Activated CD8-positive, alpha-beta T cell treated with anti-CD3 and anti-CD28 coated beads, Interleukin-2, amount 10 ng/mL, durations not matched to agents 7 days and 5 days (primary cell): Measurements from ENCODE around the gene STXBP5L. TPM values are rescaled to one million over a fixed set of nuclear protein-coding genes. Genes with fewer than 3 reads are reported as not detected.
"Not testable (repeated sequence)": the region's sequence is repeated elsewhere in the genome, so short reads cannot be mapped to it uniquely, and the experiment has no call there.

ENCODE experiments used
- ATAC-seq: fragments of 150-1000 bp; cut with Tn5 transposase; one replicate; pipeline ENCODE4 v1.10.0; 2021; ENCODE audit warnings: moderate library complexity
- CTCF ChIA-PET: fragments of 350-600 bp; sonication (Branson Sonifier 250); formaldehyde crosslinking; loops from one replicate; lab custom pipeline; 2021; ENCODE audit warnings: antibody characterized with exemption; lab: Charles Lee
- POLR2A ChIA-PET: fragments of 350-600 bp; sonication (Branson Sonifier 250); formaldehyde crosslinking; loops from one replicate; lab custom pipeline; 2021; ENCODE audit warnings: antibody characterized with exemption; lab: Charles Lee
- DNase-seq: peaks from one replicate; pipeline ENCODE4 v3.0.0-alpha.2; 2020
- H3K27ac Mint-ChIP-seq: one replicate; pipeline ENCODE4 v1.8.0; 2021; ENCODE audit warnings: mild to moderate bottlenecking, mixed read lengths
- H3K27me3 Mint-ChIP-seq: one replicate; pipeline ENCODE4 v1.8.0; 2021; ENCODE audit warnings: low read depth, mixed read lengths
- H3K36me3 Mint-ChIP-seq: one replicate; pipeline ENCODE4 v1.8.0; 2021; ENCODE audit warnings: low read depth, mixed read lengths
- H3K4me1 Mint-ChIP-seq: one replicate; pipeline ENCODE4 v1.8.0; 2021; ENCODE audit warnings: low read depth, mixed read lengths
- H3K4me3 Mint-ChIP-seq: one replicate; pipeline ENCODE4 v1.8.0; 2021; ENCODE audit warnings: mild to moderate bottlenecking, mixed read lengths
- H3K9me3 Mint-ChIP-seq: one replicate; pipeline ENCODE4 v1.8.0; 2022; ENCODE audit warnings: mixed read lengths; ENCODE audit not compliant: insufficient read depth
- total RNA-seq, 2 experiments: library from RNA; stranded (reverse); gene quantifications; one replicate each; pipeline ENCODE4 v1.2.3, GENCODE V29; 2021

STXBP5L gene
- total RNA-seq, 2 experiments from 2014 or later, result not detected

DNA sequence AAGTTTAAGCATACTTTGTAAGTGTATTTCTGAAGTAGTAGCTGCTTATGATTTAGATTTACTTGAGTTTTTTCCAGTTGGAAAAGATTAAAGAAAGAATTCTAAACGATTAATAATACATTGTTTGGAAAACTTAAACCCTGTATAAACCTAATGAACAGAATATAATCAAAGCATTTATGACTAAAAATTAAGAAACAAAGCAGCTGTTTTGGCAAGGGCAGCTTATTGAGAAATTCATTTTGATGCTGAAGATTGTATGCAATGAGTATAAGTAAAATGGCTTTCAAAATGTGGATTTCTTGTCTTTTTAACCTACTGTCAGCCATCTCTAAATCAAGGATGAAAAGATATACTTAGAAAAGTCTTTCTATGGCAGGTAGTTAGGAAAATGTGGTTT lies 497.6 kb downstream of the STXBP5L start:
- Mint-ChIP-seq H3K4me1 (no peaks in the 10 kb centered on the region), H3K27ac (no peak overlapping the region), H3K36me3 (no peaks in the 10 kb centered on the region), H3K9me3 (no peaks in the 10 kb centered on the region), H3K27me3 (peaks cover 2% of the 10 kb centered on the region), H3K4me3 (no peak overlapping the region)
- DNase-seq, result no peak
- ChIA-PET CTCF (no interaction called here), POLR2A (no interaction called here)
- ATAC-seq, result no peak

DNA sequence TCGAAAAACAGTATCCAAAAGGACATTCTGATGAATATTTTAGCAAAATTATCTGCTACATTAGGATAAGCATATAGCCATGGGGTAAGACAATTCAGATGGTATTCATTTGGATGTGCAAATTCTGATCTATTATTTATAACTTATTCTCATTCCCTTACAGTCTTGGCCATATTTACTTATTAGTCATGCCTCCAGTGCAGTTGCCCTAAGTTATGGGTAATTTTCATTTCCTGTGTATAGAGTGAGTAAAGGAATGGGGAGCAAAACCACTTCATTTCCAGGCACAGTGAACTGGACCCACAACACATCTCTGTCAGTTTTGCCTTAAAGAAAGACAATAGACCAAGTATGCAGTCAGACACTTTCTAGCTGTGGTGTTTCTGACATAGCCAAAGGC lies 503.5 kb downstream of the STXBP5L start:
- Mint-ChIP-seq H3K4me1 (no peaks in the 10 kb centered on the region), H3K4me3 (no peak overlapping the region), H3K27me3 (no peaks in the 10 kb centered on the region), H3K9me3 (no peaks in the 10 kb centered on the region), H3K27ac (no peak overlapping the region), H3K36me3 (no peaks in the 10 kb centered on the region)
- ChIA-PET POLR2A (no interaction called here), CTCF (no interaction called here)
- no peak for DNase-seq
- ATAC-seq, result no peak

DNA sequence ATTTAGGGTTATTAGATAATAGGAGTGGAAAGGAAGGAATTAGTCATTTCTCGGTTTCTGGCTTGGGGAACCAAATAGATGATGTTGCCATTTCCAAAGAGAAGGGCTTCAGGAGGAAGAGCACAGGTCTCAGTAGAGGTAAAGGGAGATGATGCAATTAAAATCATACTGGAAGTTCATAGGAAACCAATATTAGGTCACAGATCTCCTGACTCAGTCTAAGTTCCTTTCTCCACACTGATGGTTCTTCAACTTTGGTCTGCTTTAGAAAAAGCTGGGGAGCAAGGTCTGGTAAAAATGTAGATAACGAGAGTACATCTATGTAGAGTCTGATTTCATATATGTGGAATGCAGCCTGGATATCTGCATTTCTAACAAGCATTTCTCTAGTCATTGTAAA lies 506.9 kb downstream of the STXBP5L start:
- POLR2A ChIA-PET, result no interaction called here
- no peaks in the 10 kb centered on the region for H3K9me3 Mint-ChIP-seq
- ATAC-seq, result no peak

DNA sequence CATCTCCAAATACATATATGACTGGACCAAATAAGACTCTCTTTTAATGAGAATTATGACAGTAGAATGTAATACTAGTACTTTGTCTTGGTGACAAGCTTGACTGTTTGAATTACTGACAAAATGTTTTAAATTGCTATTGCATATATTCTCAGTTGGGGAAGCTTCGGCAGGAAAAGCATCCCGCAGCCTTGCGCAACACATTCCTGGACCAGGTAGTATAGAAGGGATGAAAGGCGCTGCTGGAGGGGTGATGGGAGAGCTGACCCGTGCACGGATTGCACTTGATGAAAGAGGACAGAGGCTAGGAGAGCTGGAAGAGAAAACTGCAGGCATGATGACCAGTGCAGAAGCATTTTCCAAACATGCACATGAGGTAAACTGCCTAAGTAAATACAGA lies 510.2 kb downstream of the STXBP5L start:
- Mint-ChIP-seq H3K27me3 (no peaks in the 10 kb centered on the region), H3K4me3 (no peak overlapping the region), H3K9me3 (no peaks in the 10 kb centered on the region), H3K27ac (no peak overlapping the region), H3K4me1 (no peaks in the 10 kb centered on the region), H3K36me3 (peaks cover 14% of the 10 kb centered on the region)
- no peak for ATAC-seq
- DNase-seq, result no peak
- ChIA-PET CTCF (interaction anchor here (0.9 kb wide), 1 partner anchor 13 kb away, joined by 3 read pairs; no protein-coding TSS in a partner anchor), POLR2A (no interaction called here)

More for the DNA sequence above, 506.9 kb downstream of the STXBP5L start:
- CTCF ChIA-PET, result no interaction called here
- DNase-seq, result no peak
- Mint-ChIP-seq H3K36me3 (peaks cover 7% of the 10 kb centered on the region), H3K4me1 (no peaks in the 10 kb centered on the region), H3K27ac (no peak overlapping the region), H3K27me3 (no peaks in the 10 kb centered on the region), H3K4me3 (no peak overlapping the region)

DNA sequence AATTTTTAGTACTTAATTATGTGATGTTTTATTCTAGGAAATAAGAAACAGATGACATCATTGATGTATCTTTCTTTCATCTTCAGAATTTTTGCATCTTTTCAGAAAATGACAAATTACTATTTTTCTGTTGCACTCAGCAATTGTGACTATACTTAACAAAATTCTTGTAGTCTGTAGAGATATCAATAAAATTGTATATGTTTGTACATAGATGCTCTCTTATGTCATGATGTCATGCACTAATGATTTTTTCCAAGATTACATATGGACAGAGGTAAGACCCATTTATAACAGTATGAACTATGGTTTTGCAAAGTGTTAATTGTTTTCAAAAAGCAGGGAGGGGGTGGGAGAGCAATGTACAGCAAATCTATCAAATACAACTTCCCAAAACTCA lies 516.5 kb downstream of the STXBP5L start:
- H3K4me1 Mint-ChIP-seq, result peaks cover 2% of the 10 kb centered on the region
- ChIA-PET POLR2A (no interaction called here), CTCF (no interaction called here)
- ATAC-seq (no peak), DNase-seq (no peak)
- no peak overlapping the region for H3K27ac Mint-ChIP-seq
- H3K4me3 Mint-ChIP-seq, result no peak overlapping the region
- H3K9me3 Mint-ChIP-seq, result no peaks in the 10 kb centered on the region
- no peaks in the 10 kb centered on the region for H3K27me3 Mint-ChIP-seq
- peaks cover 46% of the 10 kb centered on the region for H3K36me3 Mint-ChIP-seq

DNA sequence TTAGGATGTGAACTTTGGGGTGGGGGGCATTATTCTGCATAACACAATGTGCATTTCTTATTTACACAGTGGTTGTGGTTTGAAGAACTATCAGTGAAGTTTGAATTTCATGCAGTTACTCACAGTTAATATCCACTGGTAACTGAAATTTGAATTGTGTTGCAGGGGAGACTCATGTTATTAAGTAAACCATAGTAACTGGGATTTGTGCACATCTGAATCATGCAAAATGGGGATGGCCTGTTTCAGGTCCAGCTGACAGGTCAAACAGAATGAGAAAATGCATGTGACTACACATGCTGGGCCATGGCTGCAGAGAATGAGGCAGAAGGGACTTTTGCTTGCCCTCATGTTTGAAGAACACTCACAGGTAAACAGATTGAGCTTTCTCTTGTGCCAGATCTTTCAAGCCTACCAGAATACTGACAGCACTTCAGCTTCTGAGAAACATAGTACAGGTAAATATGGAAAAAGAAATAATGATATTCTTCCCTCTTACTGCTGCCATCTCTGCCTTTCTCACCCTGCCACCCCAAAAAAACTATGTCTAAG lies 522.7 kb downstream of the STXBP5L start:
- Mint-ChIP-seq H3K27ac (no peak overlapping the region), H3K27me3 (no peaks in the 10 kb centered on the region), H3K9me3 (no peaks in the 10 kb centered on the region), H3K4me1 (peaks cover 19% of the 10 kb centered on the region), H3K4me3 (no peak overlapping the region), H3K36me3 (peaks cover 68% of the 10 kb centered on the region)
- no peak for DNase-seq
- ATAC-seq, result no peak
- CTCF ChIA-PET, result interaction anchor here (1.0 kb wide), 1 partner anchor 12 kb away, joined by 3 read pairs; no protein-coding TSS in a partner anchor
- POLR2A ChIA-PET, result no interaction called here

DNA sequence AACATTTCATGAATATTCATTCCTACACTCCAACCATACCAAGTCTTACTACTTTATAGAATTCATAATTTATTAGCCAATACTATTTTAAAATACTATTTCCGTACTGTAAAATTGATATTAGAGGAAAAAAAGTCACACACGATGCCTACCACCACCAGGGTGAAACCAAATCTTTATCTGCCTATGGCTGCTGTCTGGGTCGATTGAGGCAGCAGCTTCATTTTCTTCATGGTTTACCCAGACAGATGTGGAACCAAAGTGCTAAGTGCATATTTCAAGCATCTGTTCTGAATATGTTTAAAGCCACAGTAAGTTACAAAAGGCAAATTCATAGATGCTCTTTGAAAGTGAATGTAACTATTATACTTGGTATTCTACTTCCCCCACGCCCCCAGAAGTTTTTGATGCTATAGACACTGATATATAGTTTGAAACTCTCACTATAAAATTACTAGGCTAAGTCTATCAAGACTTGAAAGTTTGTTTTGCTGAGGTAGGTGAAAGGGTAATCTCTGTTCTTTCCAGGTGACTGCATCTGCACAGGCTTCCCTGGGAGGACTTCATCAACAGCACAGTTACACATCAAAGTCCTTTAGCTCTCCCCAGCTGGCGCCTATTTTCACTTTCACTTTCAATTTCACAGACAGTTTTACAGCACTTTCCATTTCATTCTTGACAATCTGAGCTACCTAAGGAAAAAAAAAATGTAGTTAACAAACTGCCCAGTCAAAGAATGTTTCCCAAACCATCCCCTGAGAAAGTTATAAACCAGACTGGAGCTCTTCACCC lies 523.9 kb downstream of the STXBP5L start:
- ATAC-seq (peak; percentile 96), DNase-seq (peak; percentile 78)
- Mint-ChIP-seq H3K36me3 (peaks cover 69% of the 10 kb centered on the region), H3K4me1 (peaks cover 19% of the 10 kb centered on the region), H3K27me3 (no peaks in the 10 kb centered on the region), H3K9me3 (no peaks in the 10 kb centered on the region), H3K27ac (peak overlapping the region; percentile 79), H3K4me3 (peak overlapping the region; percentile 22)
- ChIA-PET POLR2A (no interaction called here), CTCF (interaction anchor here (1.0 to 1.1 kb wide), 2 partner anchors 14 to 17 kb away, joined by 3 read pairs; no protein-coding TSS in a partner anchor)

DNA sequence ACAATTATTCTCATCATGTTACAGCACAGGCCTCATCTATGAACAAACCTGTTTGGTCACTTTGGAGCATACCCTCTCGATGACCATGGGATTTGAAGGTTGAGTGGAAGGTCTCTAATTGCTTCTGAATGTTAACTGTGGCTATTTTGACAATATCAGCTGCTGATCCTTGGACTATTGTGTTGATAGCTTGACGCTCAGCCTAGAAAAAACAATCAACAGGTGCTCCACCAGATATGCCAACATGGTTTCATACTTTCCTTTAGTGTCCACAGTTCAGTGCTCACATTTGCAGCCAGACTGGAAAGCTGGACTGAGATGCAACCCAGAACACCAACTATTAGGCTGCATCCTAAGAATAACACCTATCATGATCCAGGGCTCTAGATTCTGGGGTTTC lies 528.1 kb downstream of the STXBP5L start:
- ATAC-seq, result no peak
- ChIA-PET POLR2A (no interaction called here), CTCF (no interaction called here)
- Mint-ChIP-seq H3K4me1 (peaks cover 17% of the 10 kb centered on the region), H3K36me3 (peaks cover 63% of the 10 kb centered on the region), H3K27me3 (no peaks in the 10 kb centered on the region), H3K9me3 (no peaks in the 10 kb centered on the region), H3K4me3 (no peak overlapping the region), H3K27ac (no peak overlapping the region)
- DNase-seq, result no peak

DNA sequence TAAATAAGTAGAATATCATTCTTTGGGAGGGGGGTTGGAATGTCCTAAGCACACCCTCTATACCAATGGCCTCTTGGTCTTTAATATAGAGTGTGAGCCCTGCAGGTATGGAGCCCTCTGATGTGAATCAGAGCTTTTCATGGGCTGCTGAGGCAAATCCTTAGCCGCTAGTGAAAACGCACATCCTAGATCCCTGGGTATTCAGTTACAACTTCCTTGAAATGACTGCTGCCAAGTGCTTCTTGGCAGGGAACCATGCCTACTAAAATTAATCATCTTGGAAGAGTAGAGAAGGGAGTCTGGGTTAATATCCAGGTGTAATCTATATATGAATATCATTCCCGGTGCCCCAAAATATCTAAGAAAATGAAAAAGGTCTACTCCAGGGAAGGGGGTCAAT lies 528.6 kb downstream of the STXBP5L start:
- no peaks in the 10 kb centered on the region for H3K9me3 Mint-ChIP-seq
- H3K27ac Mint-ChIP-seq, result no peak overlapping the region
- ChIA-PET CTCF (no interaction called here), POLR2A (no interaction called here)
- H3K4me3 Mint-ChIP-seq, result no peak overlapping the region
- H3K27me3 Mint-ChIP-seq, result no peaks in the 10 kb centered on the region
- peaks cover 63% of the 10 kb centered on the region for H3K36me3 Mint-ChIP-seq
- ATAC-seq (no peak), DNase-seq (no peak)
- peaks cover 17% of the 10 kb centered on the region for H3K4me1 Mint-ChIP-seq

DNA sequence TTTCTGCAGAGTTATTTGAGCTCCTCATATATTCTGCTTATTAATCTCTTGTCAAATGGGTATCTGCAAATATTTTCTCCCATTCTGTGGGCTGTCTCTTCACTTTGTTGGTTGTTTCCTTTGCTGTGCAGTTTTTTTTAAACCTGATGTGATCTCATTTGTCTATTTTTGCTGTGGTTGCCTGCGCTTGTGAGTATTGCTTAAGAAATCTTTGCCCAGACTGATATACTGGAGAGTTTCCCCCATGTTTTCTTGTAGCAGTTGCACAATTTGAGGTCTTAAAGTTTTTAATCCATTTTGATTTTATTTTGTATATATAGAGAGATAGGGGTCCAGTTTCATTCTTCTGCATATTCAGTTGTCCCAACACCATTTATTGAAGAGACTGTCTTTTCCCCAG lies 535.5 kb downstream of the STXBP5L start:
- no peak for ATAC-seq
- Mint-ChIP-seq H3K27me3 (no peaks in the 10 kb centered on the region), H3K36me3 (peaks cover 59% of the 10 kb centered on the region), H3K9me3 (peaks cover 4% of the 10 kb centered on the region), H3K4me1 (no peaks in the 10 kb centered on the region), H3K4me3 (no peak overlapping the region), H3K27ac (no peak overlapping the region)
- ChIA-PET POLR2A (no interaction called here), CTCF (interaction anchor here (0.7 kb wide), 1 partner anchor 17 kb away, joined by 4 read pairs; no protein-coding TSS in a partner anchor)
- DNase-seq, result no peak

DNA sequence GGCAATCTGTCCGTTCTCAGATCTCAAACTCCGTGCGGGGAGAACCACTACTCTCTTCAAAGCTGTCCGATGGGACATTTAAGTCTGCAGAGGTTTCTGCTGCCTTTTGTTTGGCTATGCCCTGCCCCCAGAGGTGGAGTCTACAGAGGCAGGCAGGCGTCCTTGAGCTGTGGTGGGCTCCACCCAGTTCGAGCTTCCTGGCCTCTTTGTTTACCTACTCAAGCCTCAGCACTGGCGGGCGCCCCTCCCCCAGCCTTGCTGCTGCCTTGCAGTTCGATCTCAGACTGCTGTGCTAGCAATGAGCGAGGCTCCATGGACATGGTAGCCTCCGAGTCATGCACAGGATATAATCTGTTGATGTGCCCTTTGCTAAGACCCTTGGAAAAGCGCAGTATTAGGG lies 543.7 kb downstream of the STXBP5L start:
- H3K27me3 Mint-ChIP-seq, ATAC-seq, DNase-seq, H3K4me3 Mint-ChIP-seq, H3K4me1 Mint-ChIP-seq, CTCF ChIA-PET, H3K9me3 Mint-ChIP-seq, H3K27ac Mint-ChIP-seq, POLR2A ChIA-PET: not testable (repeated sequence)
- peaks cover 73% of the 10 kb centered on the region for H3K36me3 Mint-ChIP-seq

DNA sequence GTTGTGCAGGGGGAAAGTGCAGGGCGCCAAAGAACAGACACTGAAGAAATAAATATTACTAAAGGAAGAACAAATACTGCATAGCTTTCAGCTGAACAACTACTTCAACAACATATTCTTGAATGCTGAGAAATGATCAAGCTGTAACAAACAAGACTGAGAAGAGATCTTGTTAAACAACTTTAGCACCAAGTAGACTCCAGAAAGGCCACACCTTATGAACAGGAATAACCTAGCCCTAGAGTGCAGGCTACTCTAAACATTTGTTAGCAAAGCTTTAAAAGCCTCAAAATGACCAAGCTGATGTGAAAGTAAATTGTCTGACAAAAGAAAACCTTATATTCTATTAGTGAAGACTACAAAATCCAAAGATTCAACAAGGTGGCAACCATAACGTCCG lies 554.6 kb downstream of the STXBP5L start:
- no peak overlapping the region for H3K27ac Mint-ChIP-seq

More for the DNA sequence above, 554.6 kb downstream of the STXBP5L start:
- ATAC-seq, result no peak
- DNase-seq, result no peak
- H3K36me3 Mint-ChIP-seq, result peaks cover 69% of the 10 kb centered on the region
- ChIA-PET CTCF (no interaction called here), POLR2A (no interaction called here)
- no peak overlapping the region for H3K4me3 Mint-ChIP-seq
- no peaks in the 10 kb centered on the region for H3K4me1 Mint-ChIP-seq
- H3K27me3 Mint-ChIP-seq, result no peaks in the 10 kb centered on the region
- H3K9me3 Mint-ChIP-seq, result no peaks in the 10 kb centered on the region
